Memory B cell (primary cell): ENCODE results near the gene EPYC.
A peak's percentile ranks its signal among the peaks of the same experiment; 100 is the strongest.

Source experiments
- ATAC-seq: fragments of 150-1000 bp; cut with Tn5 transposase; 2 replicates; pipeline ENCODE4 v1.10.0; 2021; ENCODE audit warnings: low read depth, mild to moderate bottlenecking, moderate library complexity
- DNase-seq, 2 donors: peaks; one replicate each; pipeline ENCODE4 v3.0.0; 2022; ENCODE audit warnings: low spot score in 2 of 2
- H3K27ac Mint-ChIP-seq: one replicate; pipeline ENCODE4 v1.8.0; 2022; ENCODE audit warnings: mild to moderate bottlenecking, moderate library complexity, mixed read lengths
- H3K27me3 Mint-ChIP-seq: one replicate; pipeline ENCODE4 v1.8.0; 2022; ENCODE audit warnings: mixed read lengths
- H3K36me3 Mint-ChIP-seq: one replicate; pipeline ENCODE4 v1.8.0; 2022; ENCODE audit warnings: mild to moderate bottlenecking, mixed read lengths
- H3K4me1 Mint-ChIP-seq: one replicate; pipeline ENCODE4 v1.8.0; 2022; ENCODE audit warnings: mixed read lengths
- H3K4me3 Mint-ChIP-seq: one replicate; pipeline ENCODE4 v1.8.0; 2022; ENCODE audit warnings: mild to moderate bottlenecking, moderate library complexity, mixed read lengths
- H3K9me3 Mint-ChIP-seq: one replicate; pipeline ENCODE4 v1.8.0; 2022; ENCODE audit warnings: mixed read lengths

Gene EPYC

DNA sequence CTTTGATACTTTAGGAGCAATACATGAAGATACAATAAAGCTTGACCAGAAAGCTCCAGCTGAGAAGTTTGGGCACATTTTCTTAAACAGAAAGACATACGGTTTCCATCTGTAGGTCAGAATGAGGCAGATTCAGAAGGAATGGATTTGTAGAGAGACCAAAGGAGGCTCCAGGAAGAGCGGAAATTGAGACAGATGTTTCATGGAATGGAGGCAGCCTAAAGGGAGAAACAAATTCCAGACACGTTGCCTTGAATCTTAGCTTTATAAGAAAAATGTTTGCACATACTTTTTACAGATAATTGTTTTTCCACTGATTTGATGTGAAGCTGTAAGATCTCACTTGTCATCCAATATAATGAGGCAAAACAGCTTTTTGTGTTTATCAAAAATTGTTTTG, 24.8 kb downstream of the EPYC start:
- Mint-ChIP-seq H3K9me3 (no peaks in the 10 kb centered on the region), H3K4me1 (no peaks in the 10 kb centered on the region), H3K4me3 (no peak overlapping the region), H3K36me3 (no peaks in the 10 kb centered on the region), H3K27me3 (peaks cover 3% of the 10 kb centered on the region), H3K27ac (no peak overlapping the region)
- ATAC-seq (no peak), DNase-seq (no peak)

DNA sequence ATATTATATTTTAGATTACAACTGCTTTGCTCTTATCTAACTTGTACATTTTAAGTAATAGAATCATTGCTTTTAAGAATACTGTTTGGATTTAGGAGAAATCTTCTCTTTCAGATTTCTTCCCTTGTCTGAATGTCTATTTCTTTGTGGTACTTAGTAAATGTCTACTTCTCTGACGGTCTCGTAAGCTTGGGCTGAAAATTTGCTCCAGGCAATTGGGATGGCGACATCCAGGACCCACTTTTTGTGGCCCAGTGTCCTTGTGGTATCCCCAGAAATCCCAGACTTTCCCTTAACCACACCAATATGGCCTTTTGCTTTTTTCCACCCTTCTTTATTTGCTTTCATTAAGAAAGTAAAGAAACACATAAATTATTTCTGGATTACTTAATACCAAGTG, 25.8 kb downstream of the EPYC start:
- H3K4me1 Mint-ChIP-seq = no peaks in the 10 kb centered on the region
- peaks cover 2% of the 10 kb centered on the region for H3K27me3 Mint-ChIP-seq
- ATAC-seq = no peak
- DNase-seq = no peak
- no peaks in the 10 kb centered on the region for H3K9me3 Mint-ChIP-seq
- no peak overlapping the region for H3K4me3 Mint-ChIP-seq
- no peaks in the 10 kb centered on the region for H3K36me3 Mint-ChIP-seq
- no peak overlapping the region for H3K27ac Mint-ChIP-seq

DNA sequence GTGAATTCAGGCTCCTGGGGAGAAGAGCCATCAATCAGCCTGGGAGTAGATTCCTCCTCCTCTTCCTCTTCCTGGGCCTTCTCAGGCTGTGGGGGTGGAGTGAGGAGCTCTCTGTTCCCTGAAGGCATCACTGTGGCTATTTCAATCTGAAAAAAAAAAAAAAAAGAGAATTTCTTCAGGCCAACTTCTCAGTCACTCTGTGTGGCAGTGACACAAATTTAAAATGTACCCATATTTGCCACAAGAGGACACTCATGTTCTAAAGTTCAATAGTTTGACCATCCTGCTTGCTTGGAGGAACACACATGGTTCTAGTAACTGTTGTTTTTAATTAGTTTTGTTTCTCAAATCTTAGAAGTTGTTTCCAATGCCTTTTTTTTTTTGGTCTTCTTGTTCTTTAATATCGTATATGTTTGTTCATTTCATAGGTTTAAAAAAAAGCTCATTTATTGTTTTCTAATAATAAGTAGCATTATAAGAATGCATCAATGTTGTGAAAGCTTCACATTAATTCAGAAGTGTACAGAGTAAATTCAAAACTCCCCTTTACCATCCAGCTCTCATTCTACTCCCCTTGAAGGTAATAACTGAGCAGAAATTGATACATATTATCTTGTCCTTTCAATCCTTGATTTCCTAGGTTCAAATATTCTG, 26.5 kb downstream of the EPYC start:
- Mint-ChIP-seq H3K27me3 (peaks cover 2% of the 10 kb centered on the region), H3K4me3 (no peak overlapping the region), H3K4me1 (no peaks in the 10 kb centered on the region), H3K9me3 (no peaks in the 10 kb centered on the region), H3K27ac (no peak overlapping the region), H3K36me3 (no peaks in the 10 kb centered on the region)
- ATAC-seq (peak; percentile 37), DNase-seq (no peak)

- H3K9me3 Mint-ChIP-seq = no peaks in the 10 kb centered on the region
- no peaks in the 10 kb centered on the region for H3K4me1 Mint-ChIP-seq
- no peak overlapping the region for H3K27ac Mint-ChIP-seq
- no peak overlapping the region for H3K4me3 Mint-ChIP-seq
- no peak for DNase-seq
- ATAC-seq = no peak
- peaks cover 2% of the 10 kb centered on the region for H3K27me3 Mint-ChIP-seq
- H3K36me3 Mint-ChIP-seq = no peaks in the 10 kb centered on the region
These were observed 27.5 kb downstream of the EPYC start for GRCh38 chr12:90977224-90977623.

DNA sequence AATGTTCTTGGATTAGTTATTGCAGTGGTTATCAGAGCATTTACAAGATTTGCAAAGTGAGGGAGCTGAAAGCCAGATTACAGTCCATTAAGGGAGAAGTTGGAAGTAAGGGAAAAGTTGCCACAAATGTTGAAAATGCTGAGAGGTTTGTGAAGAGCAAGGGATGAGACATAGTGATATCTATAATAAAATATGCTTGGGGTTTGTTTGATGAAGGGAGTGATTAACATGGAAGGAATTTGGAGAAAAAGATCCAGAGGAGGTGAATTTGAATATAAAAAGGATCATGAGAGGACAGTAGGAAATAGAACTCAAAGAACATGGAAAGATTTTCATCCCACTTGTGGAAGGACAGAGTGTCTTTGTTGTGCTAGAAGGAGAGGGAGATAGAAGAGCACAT, 30.5 kb downstream of the EPYC start:
- Mint-ChIP-seq H3K4me3 (no peak overlapping the region), H3K27ac (no peak overlapping the region), H3K36me3 (no peaks in the 10 kb centered on the region), H3K27me3 (no peaks in the 10 kb centered on the region), H3K4me1 (no peaks in the 10 kb centered on the region), H3K9me3 (no peaks in the 10 kb centered on the region)
- no peak for DNase-seq
- ATAC-seq = no peak

- ATAC-seq (no peak), DNase-seq (no peak)
- H3K4me1 Mint-ChIP-seq = no peaks in the 10 kb centered on the region
- H3K9me3 Mint-ChIP-seq = no peaks in the 10 kb centered on the region
- H3K27ac Mint-ChIP-seq = no peak overlapping the region
- no peaks in the 10 kb centered on the region for H3K36me3 Mint-ChIP-seq
- H3K27me3 Mint-ChIP-seq = no peaks in the 10 kb centered on the region
- H3K4me3 Mint-ChIP-seq = no peak overlapping the region
These were observed 32.5 kb downstream of the EPYC start for GRCh38 chr12:90972226-90972625.

DNA sequence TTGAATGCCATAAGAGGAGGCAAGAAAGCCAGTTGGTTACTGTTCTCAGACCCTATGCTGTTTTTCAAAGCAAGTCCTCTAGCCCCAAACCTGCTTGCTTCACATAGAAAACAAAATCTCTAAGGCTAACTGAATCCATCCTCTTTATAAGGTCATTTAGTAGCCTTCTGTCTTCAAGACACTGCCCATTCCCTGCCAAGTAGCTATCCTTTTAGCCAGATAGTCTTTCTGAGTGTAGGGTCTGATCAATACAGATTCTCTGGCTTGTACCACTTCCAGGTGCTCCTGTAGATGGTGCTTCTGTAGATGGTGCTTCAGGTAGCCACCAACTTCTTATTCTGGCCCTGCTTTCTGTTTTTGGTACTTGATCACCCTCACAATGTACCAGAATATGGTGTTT, 33.9 kb downstream of the EPYC start:
- ATAC-seq (no peak), DNase-seq (no peak)
- Mint-ChIP-seq H3K27me3 (no peaks in the 10 kb centered on the region), H3K36me3 (no peaks in the 10 kb centered on the region), H3K4me3 (no peak overlapping the region), H3K4me1 (no peaks in the 10 kb centered on the region), H3K9me3 (no peaks in the 10 kb centered on the region), H3K27ac (no peak overlapping the region)

DNA sequence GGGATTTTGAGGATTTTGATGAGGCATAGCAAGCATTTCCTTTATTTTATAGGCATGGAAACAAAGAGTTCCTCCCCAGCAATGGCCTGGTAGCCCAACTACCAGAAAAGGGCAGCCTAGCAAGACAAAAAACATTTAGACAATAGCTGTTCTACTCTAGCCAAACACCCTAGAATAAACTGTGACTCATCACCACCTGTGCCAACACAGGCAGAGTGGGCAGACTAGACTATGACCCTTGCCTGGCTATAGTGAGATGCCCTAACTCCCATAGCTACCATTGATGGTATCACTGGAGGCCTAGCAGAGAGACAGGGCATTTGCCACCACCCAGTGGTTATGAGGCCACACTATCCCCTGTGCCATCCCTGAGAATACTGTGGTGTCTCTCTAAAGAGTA, 34.3 kb downstream of the EPYC start:
- H3K27ac Mint-ChIP-seq = no peak overlapping the region
- H3K27me3 Mint-ChIP-seq = no peaks in the 10 kb centered on the region
- H3K4me1 Mint-ChIP-seq = no peaks in the 10 kb centered on the region
- DNase-seq (no peak), ATAC-seq (no peak)
- no peaks in the 10 kb centered on the region for H3K36me3 Mint-ChIP-seq
- H3K9me3 Mint-ChIP-seq = no peaks in the 10 kb centered on the region
- H3K4me3 Mint-ChIP-seq = no peak overlapping the region

DNA sequence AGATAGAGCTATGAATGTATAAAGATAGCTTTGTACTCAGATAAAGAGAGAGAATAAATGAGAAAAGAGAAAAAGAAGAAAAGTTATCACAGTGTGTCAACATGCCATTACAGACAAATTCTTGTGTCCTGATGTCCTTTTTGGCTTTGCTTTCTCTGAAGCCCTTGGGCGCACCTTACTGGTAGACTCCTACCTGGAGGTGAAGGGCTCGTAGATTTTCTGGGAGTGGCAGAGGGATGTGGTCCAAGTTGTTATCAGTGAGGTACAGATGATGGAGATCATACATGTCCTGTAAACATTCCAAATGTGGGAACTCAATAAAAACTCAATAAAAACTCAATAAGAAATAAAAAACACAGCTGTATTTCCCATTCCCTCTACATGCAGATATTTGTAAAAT, 34.9 kb downstream of the EPYC start:
- Mint-ChIP-seq H3K9me3 (no peaks in the 10 kb centered on the region), H3K27me3 (no peaks in the 10 kb centered on the region), H3K36me3 (no peaks in the 10 kb centered on the region), H3K4me3 (no peak overlapping the region), H3K4me1 (no peaks in the 10 kb centered on the region), H3K27ac (no peak overlapping the region)
- DNase-seq (no peak), ATAC-seq (no peak)

- Mint-ChIP-seq H3K27ac (no peak overlapping the region), H3K36me3 (no peaks in the 10 kb centered on the region), H3K4me3 (no peak overlapping the region), H3K4me1 (no peaks in the 10 kb centered on the region), H3K27me3 (no peaks in the 10 kb centered on the region), H3K9me3 (no peaks in the 10 kb centered on the region)
- ATAC-seq (no peak), DNase-seq (no peak)
These were observed 35.4 kb downstream of the EPYC start for GRCh38 chr12:90969346-90969745.

GRCh38 chr12:90965204-90965603, 39.6 kb downstream of the EPYC start:
- ATAC-seq (no peak), DNase-seq (no peak)
- no peak overlapping the region for H3K27ac Mint-ChIP-seq
- no peaks in the 10 kb centered on the region for H3K27me3 Mint-ChIP-seq
- H3K36me3 Mint-ChIP-seq = no peaks in the 10 kb centered on the region
- no peaks in the 10 kb centered on the region for H3K4me1 Mint-ChIP-seq
- H3K9me3 Mint-ChIP-seq = no peaks in the 10 kb centered on the region
- H3K4me3 Mint-ChIP-seq = no peak overlapping the region

- Mint-ChIP-seq H3K9me3 (no peaks in the 10 kb centered on the region), H3K4me3 (no peak overlapping the region), H3K4me1 (no peaks in the 10 kb centered on the region), H3K27me3 (no peaks in the 10 kb centered on the region), H3K36me3 (no peaks in the 10 kb centered on the region), H3K27ac (no peak overlapping the region)
- DNase-seq (no peak), ATAC-seq (no peak)
These were observed 40.2 kb downstream of the EPYC start for GRCh38 chr12:90964616-90965015.

GRCh38 chr12:90963946-90964345, 40.8 kb downstream of the EPYC start:
- DNase-seq (no peak), ATAC-seq (no peak)
- Mint-ChIP-seq H3K9me3 (no peaks in the 10 kb centered on the region), H3K27ac (no peak overlapping the region), H3K27me3 (no peaks in the 10 kb centered on the region), H3K36me3 (no peaks in the 10 kb centered on the region), H3K4me3 (no peak overlapping the region), H3K4me1 (no peaks in the 10 kb centered on the region)

DNA sequence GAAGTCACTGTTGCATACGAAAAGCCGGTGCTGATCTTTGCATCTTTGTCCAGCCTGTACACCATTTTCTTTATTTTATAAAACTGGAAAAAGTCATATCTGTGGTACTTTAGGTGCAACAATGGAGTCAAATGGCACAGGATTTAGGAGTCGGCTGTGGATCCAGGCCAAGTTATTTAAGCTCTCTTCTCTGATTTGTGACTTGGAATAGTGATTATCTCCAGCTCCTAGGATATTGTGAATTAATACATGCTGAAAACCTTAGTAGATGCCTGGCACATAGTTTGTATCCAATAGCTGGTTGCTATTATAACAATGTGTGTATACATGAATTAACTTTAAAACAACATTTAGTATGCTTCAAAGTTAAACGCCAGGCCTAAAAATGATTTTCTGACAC, 43.6 kb downstream of the EPYC start:
- H3K27ac Mint-ChIP-seq = no peak overlapping the region
- H3K9me3 Mint-ChIP-seq = no peaks in the 10 kb centered on the region
- DNase-seq = no peak
- ATAC-seq = no peak
- H3K4me1 Mint-ChIP-seq = no peaks in the 10 kb centered on the region
- no peaks in the 10 kb centered on the region for H3K36me3 Mint-ChIP-seq
- H3K4me3 Mint-ChIP-seq = no peak overlapping the region
- no peaks in the 10 kb centered on the region for H3K27me3 Mint-ChIP-seq

DNA sequence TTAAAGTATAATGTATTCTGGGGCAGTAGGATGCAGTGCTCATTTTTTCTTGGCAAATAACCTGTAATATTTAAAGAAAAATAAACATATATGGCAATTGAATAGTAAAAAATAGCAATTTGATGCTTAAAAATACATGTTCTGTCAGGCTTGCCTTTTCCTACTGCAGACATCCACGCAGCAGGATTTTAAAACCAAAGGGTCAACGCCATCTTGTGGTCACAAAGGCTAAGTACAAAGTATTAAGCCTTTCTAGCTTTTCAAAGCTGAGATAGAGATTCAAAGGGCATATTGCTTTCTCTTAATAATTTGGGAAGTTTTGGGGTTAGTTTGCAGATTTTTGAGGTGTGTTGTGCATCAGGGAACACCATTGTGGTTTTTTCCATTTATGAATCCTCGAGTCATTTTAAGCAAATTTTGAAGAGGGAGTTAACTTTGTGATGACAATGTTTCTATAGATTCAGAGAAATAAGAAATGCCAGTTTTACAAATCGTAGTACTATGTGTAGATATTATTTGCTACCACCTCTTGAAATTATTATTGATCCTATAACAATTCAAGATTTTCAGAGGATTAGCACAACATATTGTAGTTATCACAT, 45.1 kb downstream of the EPYC start:
- DNase-seq = peak in 1 of 2 donors; percentile 21
- H3K27ac Mint-ChIP-seq = no peak overlapping the region
- peak; percentile 66 for ATAC-seq
- no peaks in the 10 kb centered on the region for H3K27me3 Mint-ChIP-seq
- H3K4me1 Mint-ChIP-seq = no peaks in the 10 kb centered on the region
- H3K9me3 Mint-ChIP-seq = no peaks in the 10 kb centered on the region
- H3K4me3 Mint-ChIP-seq = no peak overlapping the region
- H3K36me3 Mint-ChIP-seq = no peaks in the 10 kb centered on the region
